ENCODE measurements around the gene CABP2. TPM values are rescaled to one million over a fixed set of nuclear protein-coding genes. Genes with fewer than 3 reads are reported as not detected.

Gene CABP2
- total and polyA plus RNA-seq, 4 donors, result not detected

GRCh38 chr11:67469508-67469811, 53.8 kb downstream of the CABP2 start:
- TF ChIP-seq SP1 (IDR thresholded peaks at IDR 0.05), result no peak
- TF ChIP-seq RXRA (IDR thresholded peaks at IDR 0.05), result no peak
- no peak for TF ChIP-seq EGR1 (IDR thresholded peaks at IDR 0.05; ENCODE audit: low read depth in 2 of 2)
- TF ChIP-seq JUND (IDR thresholded peaks at IDR 0.05), result no peak
- TF ChIP-seq HNF4G (IDR thresholded peaks at IDR 0.05), result no peak
- no peak for TF ChIP-seq HNF4A (conservative IDR thresholded peaks at IDR 0.05)
- TF ChIP-seq YY1 (IDR thresholded peaks at IDR 0.05), result no peak
- no peak for TF ChIP-seq MAX (IDR thresholded peaks at IDR 0.05)
- no peak for TF ChIP-seq FOXA1 (IDR thresholded peaks at IDR 0.05)
- 22% methylated on average over 9 of the region's 9 CpGs for WGBS

More at GRCh38 chr11:67469508-67469811, 53.8 kb downstream of the CABP2 start:
- Histone ChIP-seq H3K27me3 (ENCODE audit: control insufficient read depth in 4 of 4, insufficient read depth in 4 of 4, low read length in 3 of 4) (no peaks in the 10 kb centered on the region), H3K9me3 (ENCODE audit: control insufficient read depth in 4 of 4, low read length in 3 of 4) (no peaks in the 10 kb centered on the region), H3K36me3 (ENCODE audit: control insufficient read depth in 4 of 4, insufficient read depth in 3 of 4, low read depth in 1 of 4, low read length in 3 of 4) (no peaks in the 10 kb centered on the region), H3K4me3 (ENCODE audit: low read depth in 1 of 3, low read length in 3 of 3) (peak overlapping the region; percentile 72 to 91 (median 80)), H3K9ac (ENCODE audit: low read depth in 1 of 2, low read length in 2 of 2) (peak overlapping the region; percentile 60 to 88), H3K27ac (ENCODE audit: low read depth in 1 of 2, low read length in 2 of 2) (peak overlapping the region; percentile 86), H3K4me1 (ENCODE audit: control insufficient read depth in 4 of 4, insufficient read depth in 4 of 4, low read length in 3 of 4) (peaks cover 15 to 40% (median 29%) of the 10 kb centered on the region in 4 donors)
- no peak for DNase-seq (ENCODE audit: low spot score)

Small RNA genes lying within 50 kb of the gene (small RNA-seq; reads per million reads assigned to genes)
- gene MIR6752, result not detected

Other genes with a start within 250 kb of the CABP2 start
- 10 to 100 TPM in 1 of 2 donors, 1 to 10 TPM in 1; 5.6 to 15.0 TPM for gene ANKRD13D, start 234.1 kb downstream of the CABP2 start, total RNA-seq
- 1 to 10 TPM; 5.5 to 6.1 TPM for gene ANKRD13D, start 234.1 kb downstream of the CABP2 start, polyA plus RNA-seq
- gene SSH3, start 219.9 kb downstream of the CABP2 start, total RNA-seq, result 10 to 100 TPM in 1 of 2 donors, 1 to 10 TPM in 1; 4.8 to 10.4 TPM
- 1 to 10 TPM; 7.6 to 8.7 TPM for gene SSH3, start 219.9 kb downstream of the CABP2 start, polyA plus RNA-seq
- 10 to 100 TPM; 18.8 to 53.0 TPM for gene POLD4, start 169.9 kb downstream of the CABP2 start, total RNA-seq
- gene POLD4, start 169.9 kb downstream of the CABP2 start, polyA plus RNA-seq, result 100 to 1,000 TPM; 119 to 246 TPM
- under 1 TPM; 0.17 to 0.23 TPM for gene CLCF1, start 149.8 kb downstream of the CABP2 start, total RNA-seq
- 1 to 10 TPM in 1 of 2 donors, under 1 TPM in 1; 0.14 to 1.8 TPM for gene CLCF1, start 149.8 kb downstream of the CABP2 start, polyA plus RNA-seq
- gene RAD9A, start 131.5 kb downstream of the CABP2 start, total RNA-seq, result 1 to 10 TPM; 5.9 to 8.6 TPM
- gene RAD9A, start 131.5 kb downstream of the CABP2 start, polyA plus RNA-seq, result 1 to 10 TPM; 4.5 to 5.4 TPM
- 10 to 100 TPM; 62.4 to 92.9 TPM for gene PPP1CA, start 121.6 kb downstream of the CABP2 start, total RNA-seq
- 10 to 100 TPM; 74.2 to 77.6 TPM for gene PPP1CA, start 121.6 kb downstream of the CABP2 start, polyA plus RNA-seq
- 1 to 10 TPM; 2.3 to 4.4 TPM for gene TBC1D10C, start 119.4 kb downstream of the CABP2 start, total RNA-seq
- gene TBC1D10C, start 119.4 kb downstream of the CABP2 start, polyA plus RNA-seq, result 1 to 10 TPM; 1.1 to 1.6 TPM
- gene CARNS1, start 107.8 kb downstream of the CABP2 start, total RNA-seq, result under 1 TPM; 0.05 to 0.08 TPM
- gene CARNS1, start 107.8 kb downstream of the CABP2 start, polyA plus RNA-seq, result under 1 TPM; 0.12 to 0.19 TPM
- 10 to 100 TPM; 42.2 to 49.6 TPM for gene RPS6KB2, start 95.0 kb downstream of the CABP2 start, total RNA-seq
- gene RPS6KB2, start 95.0 kb downstream of the CABP2 start, polyA plus RNA-seq, result 10 to 100 TPM; 31.5 to 33.2 TPM
- 1 to 10 TPM; 3.9 to 5.0 TPM for gene PTPRCAP, start 85.8 kb downstream of the CABP2 start, total RNA-seq
- 1 to 10 TPM; 2.9 to 6.2 TPM for gene PTPRCAP, start 85.8 kb downstream of the CABP2 start, polyA plus RNA-seq
- 10 to 100 TPM; 34.4 to 41.4 TPM for gene CORO1B, start 80.0 kb downstream of the CABP2 start, total RNA-seq
- 10 to 100 TPM; 14.1 to 38.4 TPM for gene CORO1B, start 80.0 kb downstream of the CABP2 start, polyA plus RNA-seq
- gene GPR152, start 70.7 kb downstream of the CABP2 start, total RNA-seq, result not detected
- gene GPR152, start 70.7 kb downstream of the CABP2 start, polyA plus RNA-seq, result not detected
- gene CABP4, start 68.1 kb downstream of the CABP2 start, total RNA-seq, result 1 to 10 TPM; 2.1 to 2.9 TPM
- 1 to 10 TPM in 1 of 2 donors, under 1 TPM in 1; 0.85 to 1.2 TPM for gene CABP4, start 68.1 kb downstream of the CABP2 start, polyA plus RNA-seq
- 10 to 100 TPM; 10.2 to 50.8 TPM for gene TMEM134, start 54.2 kb downstream of the CABP2 start, total RNA-seq
- gene TMEM134, start 54.2 kb downstream of the CABP2 start, polyA plus RNA-seq, result 10 to 100 TPM; 76.3 to 86.9 TPM
- gene AIP, start 40.4 kb downstream of the CABP2 start, total RNA-seq, result 10 to 100 TPM; 17.6 to 21.5 TPM
- gene AIP, start 40.4 kb downstream of the CABP2 start, polyA plus RNA-seq, result 10 to 100 TPM; 24.7 to 28.2 TPM
- gene PITPNM1, start 18.1 kb downstream of the CABP2 start, total RNA-seq, result 1 to 10 TPM; 3.2 to 6.9 TPM
- 1 to 10 TPM; 1.3 to 9.3 TPM for gene PITPNM1, start 18.1 kb downstream of the CABP2 start, polyA plus RNA-seq
- gene CDK2AP2, start 15.3 kb downstream of the CABP2 start, total RNA-seq, result 10 to 100 TPM; 14.1 to 32.5 TPM
- 100 to 1,000 TPM in 1 of 2 donors, 10 to 100 TPM in 1; 80.7 to 126 TPM for gene CDK2AP2, start 15.3 kb downstream of the CABP2 start, polyA plus RNA-seq
- 100 to 1,000 TPM in 1 of 2 donors, 10 to 100 TPM in 1; 25.6 to 228 TPM for gene GSTP1, start 60.4 kb upstream of the CABP2 start, total RNA-seq
- 10 to 100 TPM; 35.1 to 54.5 TPM for gene GSTP1, start 60.4 kb upstream of the CABP2 start, polyA plus RNA-seq
- 100 to 1,000 TPM in 1 of 2 donors, 10 to 100 TPM in 1; 83.6 to 162 TPM for gene NDUFV1, start 83.5 kb upstream of the CABP2 start, total RNA-seq
- 100 to 1,000 TPM; 163 to 172 TPM for gene NDUFV1, start 83.5 kb upstream of the CABP2 start, polyA plus RNA-seq
- 10 to 100 TPM; 19.5 to 19.6 TPM for gene NUDT8, start 106.5 kb upstream of the CABP2 start, total RNA-seq
- gene NUDT8, start 106.5 kb upstream of the CABP2 start, polyA plus RNA-seq, result 10 to 100 TPM; 29.3 to 66.9 TPM
- not detected for gene TBX10, start 116.3 kb upstream of the CABP2 start, total RNA-seq
- under 1 TPM; 0.12 to 0.43 TPM for gene TBX10, start 116.3 kb upstream of the CABP2 start, polyA plus RNA-seq
- 1 to 10 TPM; 2.7 to 5.8 TPM for gene ACY3, start 127.3 kb upstream of the CABP2 start, total RNA-seq
- 10 to 100 TPM in 1 of 2 donors, 1 to 10 TPM in 1; 9.4 to 12.9 TPM for gene ACY3, start 127.3 kb upstream of the CABP2 start, polyA plus RNA-seq
- not detected for gene ALDH3B2, start 151.2 kb upstream of the CABP2 start, total RNA-seq
- not detected for gene ALDH3B2, start 151.2 kb upstream of the CABP2 start, polyA plus RNA-seq